ENCODE measurements around the gene FIS1.
"Not testable (repeated sequence)": the region's sequence is repeated elsewhere in the genome, so short reads cannot be mapped to it uniquely, and the experiment has no call there.

Gene FIS1

DNA sequence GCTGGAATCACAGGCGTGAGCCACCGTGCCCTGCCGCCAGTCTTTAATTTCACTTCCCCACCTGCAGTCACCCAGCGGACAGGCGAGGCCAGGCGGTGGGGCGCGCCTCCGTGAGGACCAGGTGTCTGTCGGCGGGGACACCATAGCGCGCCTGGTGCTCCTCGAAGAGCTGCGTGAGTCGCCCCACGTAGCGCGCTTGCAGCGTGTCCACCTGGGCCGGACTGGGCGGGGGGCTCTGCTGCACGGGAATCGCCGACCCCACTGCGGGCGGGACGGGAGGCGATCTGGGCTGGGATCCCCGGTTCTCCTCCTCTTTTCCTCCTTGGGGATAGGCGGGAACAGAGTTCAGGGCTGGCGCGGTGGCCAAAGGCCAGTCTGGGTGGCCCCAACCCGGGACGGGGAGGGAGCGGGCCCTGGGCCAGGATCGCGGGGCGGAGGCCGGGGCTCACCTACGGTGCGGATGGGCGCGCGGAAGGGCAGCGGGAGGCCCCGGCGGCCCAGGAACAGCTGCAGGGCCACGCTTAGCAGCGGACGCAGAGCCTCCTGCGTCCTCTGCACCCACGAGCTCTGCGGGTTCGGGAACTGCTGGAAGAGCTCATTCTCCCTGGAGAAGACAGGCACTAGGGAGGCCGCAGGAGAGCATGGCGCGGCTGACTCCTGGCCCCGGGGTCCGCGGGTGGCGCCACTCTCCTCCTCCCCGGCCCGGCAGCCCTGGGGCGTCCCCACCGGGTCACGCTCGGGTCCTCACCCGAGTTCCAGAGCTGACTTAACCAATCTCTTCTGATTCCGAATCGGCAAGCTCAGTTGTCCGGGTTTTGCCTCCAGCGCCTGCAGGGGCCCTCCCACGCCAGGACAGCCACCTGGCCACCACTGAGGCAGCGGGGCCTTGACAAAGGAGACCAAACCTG, 42.9 kb downstream of the FIS1 start:
- DNase-seq, result no peak

DNA sequence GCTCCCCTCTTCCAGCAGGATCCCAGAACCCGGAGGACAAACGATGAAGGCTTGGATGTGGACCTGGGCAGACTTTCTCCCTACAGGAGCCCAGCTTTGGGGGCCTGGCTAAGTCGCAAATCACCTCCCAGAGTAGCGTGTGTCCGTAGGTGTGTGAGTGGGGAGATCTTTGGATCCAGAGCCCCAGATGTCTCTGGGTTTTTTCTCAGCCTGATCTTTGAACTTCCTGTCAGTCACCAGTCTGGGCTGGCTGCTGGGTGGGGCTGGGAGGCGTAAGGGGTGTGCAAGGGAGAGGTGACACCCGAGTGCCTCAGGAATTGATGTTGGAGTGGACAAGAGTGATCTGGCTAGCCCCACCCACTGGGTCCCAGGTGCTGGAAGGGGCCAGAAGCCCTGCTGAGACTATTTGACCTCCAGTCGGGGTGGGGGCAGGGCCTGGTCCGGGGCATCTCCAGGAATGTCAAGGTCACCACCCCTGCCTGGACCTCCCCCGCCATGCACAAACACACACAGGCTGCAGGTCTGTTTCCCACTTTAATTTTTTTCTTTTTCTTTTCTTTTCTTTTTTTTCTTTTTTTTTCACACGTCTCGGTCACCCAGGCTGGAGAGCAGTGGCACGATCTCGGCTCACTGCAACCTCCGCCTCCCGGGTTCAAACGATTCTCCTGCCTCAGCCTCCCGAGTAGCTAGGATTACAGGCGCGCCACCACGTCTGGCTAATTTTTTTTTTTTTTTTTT, 43.9 kb downstream of the FIS1 start, which contains the start of gene MOGAT3:
Gene MOGAT3 (minus strand): TSS at position 175 of the 738 bp plus-strand sequence. CDS start 182 bp downstream, outside the sequence.
- DNase-seq, result no peak

DNA sequence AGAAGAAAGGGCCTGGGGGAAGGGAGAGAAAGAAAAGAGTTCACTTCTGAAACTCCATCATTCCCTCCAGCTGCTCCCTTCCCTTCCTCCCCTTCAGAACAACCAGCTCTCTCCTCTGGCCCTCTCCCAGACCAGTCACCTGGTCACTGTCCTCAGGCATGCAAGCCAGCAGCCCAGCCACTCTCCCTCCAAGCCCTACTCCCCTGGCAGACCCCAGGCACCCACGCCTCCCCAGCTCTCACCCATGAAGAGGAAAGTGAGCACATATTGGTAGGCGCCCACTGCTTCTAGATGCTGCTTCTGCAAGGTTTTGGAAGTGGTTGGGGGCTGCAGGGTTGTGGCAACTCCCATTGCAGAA, 44.4 kb downstream of the FIS1 start:
- no peak for DNase-seq

DNA sequence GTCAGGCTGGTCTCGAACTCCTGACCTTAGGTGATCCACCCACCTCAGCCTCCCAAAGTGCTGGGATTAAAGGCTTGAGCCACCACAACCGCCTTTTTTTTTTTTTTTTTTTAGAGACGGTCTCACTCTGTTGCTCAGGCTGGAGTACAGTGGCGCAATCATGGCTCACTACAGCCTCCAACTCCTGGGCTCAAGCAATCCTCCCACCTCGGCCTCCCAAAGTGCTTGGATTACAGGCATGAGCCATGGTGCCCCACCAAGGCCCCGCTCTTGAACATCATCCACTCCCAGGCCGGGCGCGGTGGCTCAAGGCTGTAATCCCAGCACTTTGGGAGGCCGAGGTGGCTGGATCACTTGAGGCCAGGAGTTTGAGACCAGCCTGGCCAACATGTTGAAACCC, 45.4 kb downstream of the FIS1 start:
- not testable (repeated sequence) for DNase-seq

DNA sequence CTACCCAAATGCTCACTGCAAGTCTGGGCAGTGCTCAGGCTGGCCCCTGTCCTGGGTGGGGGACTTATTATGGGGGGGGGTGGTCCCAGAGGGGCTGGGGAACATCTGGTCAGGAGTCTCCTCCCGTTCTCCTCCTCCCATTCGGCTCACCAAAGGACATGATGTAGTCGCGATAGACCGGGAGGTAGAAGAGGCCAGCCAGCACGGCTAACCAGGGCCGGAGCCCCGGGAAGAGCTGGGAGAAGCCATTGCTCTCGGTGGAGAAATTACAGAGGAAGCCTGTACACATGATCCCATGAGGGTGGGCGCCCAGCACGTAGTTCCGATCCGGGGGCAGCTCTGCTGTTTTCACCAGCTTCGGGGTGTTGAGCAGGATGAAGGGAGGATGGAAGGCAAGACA, 46.4 kb downstream of the FIS1 start:
- DNase-seq, result no peak

DNA sequence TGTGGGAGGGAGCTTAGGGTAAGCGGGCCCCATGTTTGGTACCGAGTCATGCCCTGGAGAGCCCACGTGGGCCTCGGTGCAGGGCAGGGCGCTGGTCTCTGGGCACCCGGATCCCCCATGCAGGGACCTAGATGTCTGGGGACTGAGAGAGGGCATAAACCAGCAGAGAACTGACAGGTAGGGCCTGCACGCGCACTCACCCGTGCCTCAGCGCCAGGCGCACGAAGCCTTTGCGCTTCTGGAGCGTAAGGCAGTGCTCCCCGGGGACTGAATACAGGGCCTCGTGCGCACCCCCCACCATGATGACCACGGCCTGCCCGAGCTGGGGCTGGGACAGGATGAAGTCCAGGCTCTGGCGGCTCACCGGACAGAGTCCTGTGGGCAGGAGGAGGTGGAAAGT, 46.9 kb downstream of the FIS1 start:
- no peak for DNase-seq

DNA sequence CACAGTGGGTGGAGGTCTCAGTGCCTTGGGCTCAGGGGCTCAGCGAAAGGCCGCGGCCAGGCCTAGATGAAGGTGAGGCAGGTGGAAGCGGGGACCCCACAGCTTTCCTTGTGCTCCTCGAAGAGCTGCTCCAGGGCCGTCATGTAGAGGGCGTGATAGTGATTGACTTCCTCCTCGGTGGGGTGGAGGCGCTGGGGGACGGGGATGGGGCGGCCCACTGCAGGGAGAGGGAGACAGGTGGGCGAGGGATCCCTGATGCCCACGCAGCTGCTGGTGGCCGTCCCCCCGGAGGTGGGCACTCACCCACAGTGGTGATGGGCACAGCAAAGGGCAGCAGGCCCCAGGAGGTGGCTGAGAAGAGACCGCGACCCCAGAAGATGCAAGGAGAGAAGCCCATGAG, 49.0 kb downstream of the FIS1 start:
- no peak for DNase-seq
